Neural cell (in vitro differentiated cells): ENCODE measurements around the gene CNTD1. TPM values are rescaled to one million over a fixed set of nuclear protein-coding genes. Genes with fewer than 3 reads are reported as not detected.

Source experiments
- H2AFZ ChIP-seq: fragments of 200-600, 300-800 bp; sonication (generic), shearing (Covaris generic); 2 replicates; pipeline ENCODE4 v1.6.0; 2014; ENCODE audit warnings: low read depth, mild to moderate bottlenecking, antibody characterized with exemption, low read length, moderate library complexity
- H3F3A ChIP-seq: fragments of 200-600 bp; shearing (Covaris generic); 2 replicates; pipeline ENCODE4 v1.6.1; 2016; ENCODE audit warnings: mild to moderate bottlenecking, moderate library complexity, mixed read lengths, antibody characterized with exemption, low read length; ENCODE audit not compliant: insufficient read depth, poor library complexity, severe bottlenecking
- H3K27ac ChIP-seq: fragments of 200-600, 300-800 bp; sonication (generic), shearing (Covaris generic); 2 replicates; pipeline ENCODE4 v1.5.1; 2014; ENCODE audit warnings: mild to moderate bottlenecking, low read length, moderate library complexity
- H3K27me3 ChIP-seq: fragments of 300-800, 200-600 bp; sonication (generic), shearing (Covaris generic); 2 replicates; pipeline ENCODE4 v1.6.0; 2014; ENCODE audit warnings: mild to moderate bottlenecking, low read depth, low read length, moderate library complexity; ENCODE audit not compliant: insufficient read depth
- H3K36me3 ChIP-seq: fragments of 300-800, 200-600 bp; sonication (generic), shearing (Covaris generic); 2 replicates; pipeline ENCODE4 v1.5.1; 2014; ENCODE audit warnings: mild to moderate bottlenecking, antibody characterized with exemption, low read length, moderate library complexity; ENCODE audit not compliant: insufficient read depth
- H3K4me2 ChIP-seq: fragments of 300-800, 200-600 bp; sonication (generic), shearing (Covaris generic); 2 replicates; pipeline ENCODE4 v1.6.0; 2014; ENCODE audit warnings: mild to moderate bottlenecking, low read length
- H3K4me3 ChIP-seq: fragments of 300-800, 200-600 bp; sonication (generic), shearing (Covaris generic); 2 replicates; pipeline ENCODE4 v1.5.1; 2014; ENCODE audit warnings: mild to moderate bottlenecking, low read length, moderate library complexity
- H3K79me2 ChIP-seq: fragments of 200-600 bp; shearing (Covaris generic); replicated peaks from 2 replicates; pipeline ENCODE4 v1.6.0; 2014; ENCODE audit warnings: mild to moderate bottlenecking, low read length, moderate library complexity; ENCODE audit not compliant: insufficient read depth
- H3K9ac ChIP-seq: fragments of 300-800, 200-600 bp; sonication (generic), shearing (Covaris generic); 2 replicates; pipeline ENCODE4 v1.6.1; 2016; ENCODE audit warnings: mild to moderate bottlenecking, low read length, mixed read lengths
- H3K9me2 ChIP-seq: fragments of 200-600 bp; shearing (Covaris generic); 2 replicates; pipeline ENCODE4 v1.6.1; 2016; ENCODE audit warnings: mild to moderate bottlenecking, low read length, mixed read lengths; ENCODE audit not compliant: insufficient read depth
- H3K9me3 ChIP-seq: fragments of 200-600, 300-800 bp; sonication (generic), shearing (Covaris generic); 2 replicates; pipeline ENCODE4 v1.6.1; 2016; ENCODE audit warnings: mild to moderate bottlenecking, mixed run types, low read length, moderate library complexity, mixed read lengths
- H4K20me1 ChIP-seq: fragments of 200-600 bp; shearing (Covaris generic); 2 replicates; pipeline ENCODE4 v1.6.1; 2016; ENCODE audit warnings: mild to moderate bottlenecking, mixed run types; ENCODE audit not compliant: insufficient read depth
- CTCF ChIP-seq: fragments of 450-650 bp; IDR thresholded peaks from 2 replicates; pipeline ENCODE4 v1.5.1; 2014; ENCODE audit warnings: antibody characterized with exemption, mild to moderate bottlenecking, moderate library complexity; ENCODE audit not compliant: poor library complexity, severe bottlenecking
- EP300 ChIP-seq: fragments of 450-650 bp; conservative IDR thresholded peaks from 2 replicates; pipeline ENCODE4 v1.6.1; 2014; ENCODE audit warnings: antibody characterized with exemption, mild to moderate bottlenecking, moderate library complexity; ENCODE audit not compliant: poor library complexity, severe bottlenecking
- EZH2 ChIP-seq: fragments of 200-600, 300-800 bp; shearing (Covaris generic), sonication (generic); IDR thresholded peaks from 2 replicates; pipeline ENCODE4 v1.6.1; 2014; ENCODE audit warnings: antibody characterized with exemption, low read length, borderline replicate concordance, mild to moderate bottlenecking; ENCODE audit not compliant: insufficient read depth, poor library complexity, severe bottlenecking
- MXI1 ChIP-seq: fragments of 450-650 bp; conservative IDR thresholded peaks from 2 replicates; pipeline ENCODE4 v1.6.1; 2014; ENCODE audit warnings: antibody characterized with exemption, mild to moderate bottlenecking; ENCODE audit not compliant: poor library complexity, severe bottlenecking
- POLR2AphosphoS5 ChIP-seq: IDR thresholded peaks from 2 replicates; pipeline ENCODE4 v1.6.1; 2012
- RAD21 ChIP-seq: fragments of 450-650 bp; conservative IDR thresholded peaks from 2 replicates; pipeline ENCODE4 v1.6.1; 2014; ENCODE audit warnings: antibody characterized with exemption, mild to moderate bottlenecking, moderate library complexity
- REST ChIP-seq: IDR thresholded peaks from 2 replicates; pipeline ENCODE4 v1.6.1; 2012; ENCODE audit warnings: borderline replicate concordance
- SMC3 ChIP-seq: fragments of 450-650 bp; conservative IDR thresholded peaks from 2 replicates; pipeline ENCODE4 v1.6.1; 2014; ENCODE audit warnings: antibody characterized with exemption, mild to moderate bottlenecking, moderate library complexity; ENCODE audit not compliant: poor library complexity
- TAF1 ChIP-seq: IDR thresholded peaks from 2 replicates; pipeline ENCODE4 v1.6.1; 2012; ENCODE audit warnings: low read depth
- polyA plus RNA-seq: library from polyadenylated mRNA; depleted of rRNA; stranded (reverse); fragments of >200 nt; gene quantifications from 2 replicates; pipeline ENCODE4 v1.2.3, GENCODE V29; 2014

The CNTD1 gene
- polyA plus RNA-seq, 1 donor from 2014 or later: 0.21 TPM

- Histone ChIP-seq H2AFZ (no peak overlapping the region), H3K27ac (no peak overlapping the region), H3K9me2 (no peaks in the 10 kb centered on the region), H3K9me3 (no peaks in the 10 kb centered on the region), H3K27me3 (no peaks in the 10 kb centered on the region), H3K79me2 (no peaks in the 10 kb centered on the region), H3K4me3 (no peak overlapping the region), H4K20me1 (no peaks in the 10 kb centered on the region), H3K9ac (no peak overlapping the region), H3F3A (no peaks in the 10 kb centered on the region), H3K4me2 (no peak overlapping the region), H3K36me3 (no peaks in the 10 kb centered on the region)
- TF ChIP-seq POLR2AphosphoS5 (no peak), REST (no peak), CTCF (no peak), MXI1 (no peak), RAD21 (no peak), TAF1 (no peak), EZH2 (no peak), SMC3 (no peak), EP300 (no peak)
These were observed 16.2 kb downstream of the CNTD1 start for GRCh38 chr17:42814633-42815399.

GRCh38 chr17:42817866-42818265, 19.2 kb downstream of the CNTD1 start:
- Histone ChIP-seq H3K36me3 (no peaks in the 10 kb centered on the region), H4K20me1 (no peaks in the 10 kb centered on the region), H3F3A (no peaks in the 10 kb centered on the region), H3K27me3 (no peaks in the 10 kb centered on the region), H3K4me2 (no peak overlapping the region), H3K9ac (no peak overlapping the region), H3K9me2 (no peaks in the 10 kb centered on the region), H3K4me3 (no peak overlapping the region), H2AFZ (no peak overlapping the region), H3K27ac (no peak overlapping the region), H3K79me2 (peaks cover 3% of the 10 kb centered on the region), H3K9me3 (no peaks in the 10 kb centered on the region)
- no peak for TF ChIP-seq POLR2AphosphoS5
- TF ChIP-seq EP300: no peak
- TF ChIP-seq EZH2: no peak
- no peak for TF ChIP-seq SMC3
- TF ChIP-seq MXI1: no peak
- TF ChIP-seq TAF1: no peak
- no peak for TF ChIP-seq REST
- no peak for TF ChIP-seq CTCF
- no peak for TF ChIP-seq RAD21
